GM23248 (cell line): Measurements from ENCODE around the gene POLD1. TPM values are rescaled to one million over a fixed set of nuclear protein-coding genes. Genes with fewer than 3 reads are reported as not detected.

Experiments used
- DNase-seq: peaks from one replicate; pipeline ENCODE4 v3.0.0-alpha.2; 2015
- H2AFZ ChIP-seq: fragments of 200-600 bp; sonication (generic); 2 replicates; pipeline ENCODE4 v1.6.1; 2016; ENCODE audit warnings: antibody characterized with exemption
- H3F3A ChIP-seq: fragments of 200-600 bp; sonication (generic); 2 replicates; pipeline ENCODE4 v1.6.1; 2016; ENCODE audit warnings: mild to moderate bottlenecking, antibody characterized with exemption, mixed run types; ENCODE audit not compliant: insufficient read depth
- H3K27ac ChIP-seq: fragments of 200-600 bp; sonication (generic); 2 replicates; pipeline ENCODE4 v1.5.1; 2016; ENCODE audit warnings: mild to moderate bottlenecking
- H3K27me3 ChIP-seq: fragments of 200-600 bp; sonication (generic); replicated peaks from 2 replicates; pipeline ENCODE4 v1.6.1; 2016; ENCODE audit warnings: mild to moderate bottlenecking; ENCODE audit not compliant: insufficient read depth
- H3K36me3 ChIP-seq: fragments of 200-600 bp; sonication (generic); 2 replicates; pipeline ENCODE4 v1.6.1; 2016; ENCODE audit warnings: low read depth, mild to moderate bottlenecking
- H3K4me1 ChIP-seq: fragments of 200-600 bp; sonication (generic); 2 replicates; pipeline ENCODE4 v1.6.1; 2016; ENCODE audit warnings: mild to moderate bottlenecking; ENCODE audit not compliant: insufficient read depth
- H3K4me2 ChIP-seq: fragments of 200-600 bp; sonication (generic); one replicate; pipeline ENCODE4 v1.6.1; 2016; ENCODE audit warnings: mild to moderate bottlenecking; ENCODE audit not compliant: unreplicated experiment
- H3K4me3 ChIP-seq: fragments of 200-600 bp; sonication (generic); 2 replicates; pipeline ENCODE4 v1.5.1; 2016; ENCODE audit warnings: mild to moderate bottlenecking
- H3K79me2 ChIP-seq: fragments of 200-600 bp; sonication (generic); 2 replicates; pipeline ENCODE4 v1.6.1; 2016; ENCODE audit warnings: mild to moderate bottlenecking; ENCODE audit not compliant: insufficient read depth
- H3K9ac ChIP-seq: fragments of 200-600 bp; sonication (generic); 2 replicates; pipeline ENCODE4 v1.6.1; 2016; ENCODE audit warnings: mild to moderate bottlenecking
- H3K9me2 ChIP-seq: fragments of 200-600 bp; sonication (generic); 2 replicates; pipeline ENCODE4 v1.6.1; 2016; ENCODE audit warnings: mixed run types, mild to moderate bottlenecking, moderate library complexity; ENCODE audit not compliant: insufficient read depth
- H3K9me3 ChIP-seq: fragments of 200-600 bp; sonication (generic); one replicate; pipeline ENCODE4 v1.6.1; 2017; ENCODE audit warnings: low read depth
- H4K20me1 ChIP-seq: fragments of 200-600 bp; sonication (generic); 2 replicates; pipeline ENCODE4 v1.6.0; 2016; ENCODE audit not compliant: insufficient read depth
- EZH2 ChIP-seq: fragments of 200-600 bp; sonication (generic); IDR thresholded peaks from 2 replicates; pipeline ENCODE4 v1.6.1; 2018; ENCODE audit warnings: antibody characterized with exemption, mild to moderate bottlenecking; ENCODE audit not compliant: insufficient read depth, poor library complexity, severe bottlenecking
- EZH2phosphoT487 ChIP-seq: fragments of 200-600 bp; sonication (generic); IDR thresholded peaks from 2 replicates; pipeline ENCODE4 v1.6.1; 2018; ENCODE audit warnings: antibody characterized with exemption, moderate library complexity, mild to moderate bottlenecking, low read depth; ENCODE audit not compliant: insufficient read depth
- WGBS, 2 experiments: methylation state at CpG; one replicate each; pipeline ENCODE4 v1.1.6; 2015 to 2017; ENCODE audit warnings: low lambda C conversion rate in 2 of 2, low coverage in 1 of 2; ENCODE audit errors: missing lambda C conversion rate in 2 of 2; 5-methylcytosine and 5-hydroxymethylcytosine counted together
- in situ Hi-C: fragments of 300-500 bp; cut with MboI; formaldehyde crosslinking; loops from 2 replicates; pipeline ENCODE4 v1.15.0; 2020
- polyA plus RNA-seq: library from polyadenylated mRNA; unstranded; fragments of >200 nt; fragmentation: Nextera tagmentation; extraction: Ambion mirVana; gene quantifications from 2 replicates; pipeline ENCODE4 v1.2.1, GENCODE V29; 2016
- total RNA-seq: library from RNA; depleted of rRNA; stranded (reverse); fragments of >200 nt; shearing (Covaris generic); gene quantifications from 2 replicates; pipeline ENCODE4 v1.2.3, GENCODE V29; 2014; rRNA removed

The POLD1 gene
- total and polyA plus RNA-seq, 2 experiments from 2014 or later: 12.6 to 18.3 TPM

DNA sequence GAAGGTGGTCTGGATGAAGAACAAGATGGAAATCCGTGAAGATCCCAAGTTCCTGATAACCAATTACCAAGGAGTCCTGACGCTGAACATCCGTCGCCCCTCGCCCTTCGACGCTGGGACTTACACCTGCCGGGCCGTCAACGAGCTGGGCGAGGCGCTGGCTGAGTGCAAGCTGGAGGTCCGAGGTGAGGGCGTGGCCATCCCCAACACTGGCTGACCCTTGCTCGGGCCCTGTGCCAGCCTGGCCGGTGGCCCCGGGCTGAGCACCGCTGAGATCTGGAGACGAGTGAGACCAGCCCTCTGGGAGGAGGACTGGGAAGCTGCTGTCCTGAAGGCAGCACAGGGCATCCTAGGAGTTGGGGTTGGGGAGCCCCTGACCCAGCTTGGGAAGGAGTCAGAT, 80.2 kb downstream of the POLD1 start:
- no peaks in the 10 kb centered on the region for H3K36me3 ChIP-seq
- H3K27ac ChIP-seq: no peak overlapping the region
- H3K9ac ChIP-seq: no peak overlapping the region
- in situ Hi-C loops: no loop called here
- H2AFZ ChIP-seq: no peak overlapping the region
- no peaks in the 10 kb centered on the region for H3K9me2 ChIP-seq
- H3K79me2 ChIP-seq: no peaks in the 10 kb centered on the region
- H4K20me1 ChIP-seq: no peaks in the 10 kb centered on the region
- no peak overlapping the region for H3K4me2 ChIP-seq
- 45 to 55% methylated on average over 19 of the region's 19 CpGs for WGBS, 2 experiments
- no peaks in the 10 kb centered on the region; the same call in 1 of the 2 replicates for H3K27me3 ChIP-seq
- H3K4me3 ChIP-seq: no peak overlapping the region
- DNase-seq: no peak
- H3F3A ChIP-seq: no peaks in the 10 kb centered on the region
- TF ChIP-seq EZH2phosphoT487: no peak
- no peak for TF ChIP-seq EZH2
- no peaks in the 10 kb centered on the region for H3K4me1 ChIP-seq
- no peaks in the 10 kb centered on the region for H3K9me3 ChIP-seq

DNA sequence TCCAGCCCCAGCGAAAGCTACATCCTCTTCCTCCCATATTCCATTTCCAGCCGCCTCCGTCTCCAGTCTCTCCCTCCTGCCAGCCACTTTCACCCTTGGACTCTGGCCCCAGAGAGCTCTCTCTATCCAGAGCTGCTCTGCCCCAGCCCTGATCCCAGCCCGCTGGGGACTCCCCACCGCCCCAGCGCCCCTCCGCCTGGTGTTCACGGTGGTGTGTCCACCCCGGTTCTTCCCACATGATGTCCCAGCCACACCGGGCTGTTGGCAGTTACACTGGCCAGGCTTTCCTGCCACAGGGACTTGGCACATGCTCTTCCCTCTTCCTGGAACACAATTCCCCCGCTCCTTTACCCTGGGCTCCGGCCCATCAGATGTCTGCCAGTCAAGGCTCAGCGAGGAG, 80.9 kb downstream of the POLD1 start:
- Histone ChIP-seq H3K36me3 (no peaks in the 10 kb centered on the region), H3K4me3 (no peak overlapping the region), H3K79me2 (no peaks in the 10 kb centered on the region), H3K9me2 (no peaks in the 10 kb centered on the region), H3K4me2 (no peak overlapping the region), H3K27ac (no peak overlapping the region), H3K9ac (no peak overlapping the region), H3K27me3 (no peaks in the 10 kb centered on the region; the same call in 1 of the 2 replicates), H3F3A (no peaks in the 10 kb centered on the region), H3K9me3 (no peaks in the 10 kb centered on the region), H4K20me1 (no peaks in the 10 kb centered on the region), H3K4me1 (no peaks in the 10 kb centered on the region), H2AFZ (no peak overlapping the region)
- WGBS, 2 experiments: 58 to 69% methylated on average over 11 to 13 of the region's 13 CpGs
- TF ChIP-seq EZH2: no peak
- TF ChIP-seq EZH2phosphoT487: no peak
- DNase-seq: no peak
- in situ Hi-C loops: no loop called here

DNA sequence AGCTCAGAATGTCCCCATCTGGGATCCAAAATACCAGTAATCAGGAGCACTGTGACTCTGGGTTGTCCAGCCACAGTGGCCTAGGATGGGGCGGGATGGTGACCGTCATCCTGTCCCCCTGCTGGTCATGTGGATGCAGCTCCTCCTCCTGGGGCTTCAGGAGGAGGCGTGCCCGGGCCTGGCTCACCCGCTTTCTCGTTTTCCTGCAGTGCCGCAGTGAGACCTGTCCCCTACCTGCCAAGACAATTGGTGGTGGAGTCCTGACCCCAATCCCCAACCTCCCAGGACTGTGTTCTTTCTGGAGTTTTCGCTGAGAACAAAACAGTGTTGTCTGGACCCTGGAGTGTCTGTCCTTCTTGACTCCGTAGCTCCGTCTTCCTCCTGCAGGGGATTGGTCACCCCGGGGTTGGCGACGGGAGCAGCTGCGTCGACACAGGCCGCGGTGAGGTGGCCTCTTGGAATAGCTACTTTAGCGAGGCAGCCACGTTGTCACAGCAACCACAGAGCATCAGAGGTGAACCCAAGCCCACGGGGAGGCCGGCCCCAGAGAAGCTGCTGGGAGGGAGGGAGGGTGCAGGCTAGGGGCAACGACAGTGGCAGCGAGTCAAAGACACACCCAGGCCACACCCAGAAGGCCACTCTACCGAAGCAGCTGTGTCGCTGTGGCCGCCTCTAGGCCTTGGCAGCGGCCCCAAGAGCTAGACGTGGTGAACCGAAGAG, 82.0 kb downstream of the POLD1 start:
- no peak overlapping the region for H2AFZ ChIP-seq
- H3F3A ChIP-seq: no peaks in the 10 kb centered on the region
- peak; percentile 30 for DNase-seq
- H3K27me3 ChIP-seq: no peaks in the 10 kb centered on the region; the same call in 1 of the 2 replicates
- no peak overlapping the region for H3K9ac ChIP-seq
- H3K4me3 ChIP-seq: no peak overlapping the region
- H3K4me2 ChIP-seq: no peak overlapping the region
- no peaks in the 10 kb centered on the region for H4K20me1 ChIP-seq
- no peaks in the 10 kb centered on the region for H3K79me2 ChIP-seq
- H3K36me3 ChIP-seq: no peaks in the 10 kb centered on the region
- WGBS, 2 experiments: 19% methylated on average over 27 to 29 of the region's 29 CpGs
- in situ Hi-C loops: no loop called here
- TF ChIP-seq EZH2: no peak
- no peak for TF ChIP-seq EZH2phosphoT487
- H3K27ac ChIP-seq: no peak overlapping the region
- H3K9me2 ChIP-seq: no peaks in the 10 kb centered on the region
- no peaks in the 10 kb centered on the region for H3K9me3 ChIP-seq
- H3K4me1 ChIP-seq: no peaks in the 10 kb centered on the region

DNA sequence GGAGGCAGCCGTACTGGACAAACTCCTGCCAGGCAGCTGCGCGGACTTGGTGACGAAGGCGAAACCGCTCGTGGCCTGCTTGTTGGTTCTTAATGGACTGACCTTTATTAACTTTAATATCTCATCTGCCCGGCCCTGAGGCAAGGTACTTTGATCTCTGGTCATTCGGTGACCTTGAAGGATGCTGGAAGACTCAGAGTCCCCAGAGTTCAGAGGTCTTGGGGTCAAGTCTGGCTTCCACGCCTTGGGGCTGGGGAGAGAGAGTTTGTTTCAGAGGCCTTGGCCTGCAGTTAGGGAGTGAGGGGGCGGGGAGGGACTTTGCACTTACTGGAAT, 82.5 kb downstream of the POLD1 start:
- no peak for TF ChIP-seq EZH2phosphoT487
- no peak for TF ChIP-seq EZH2
- Histone ChIP-seq H4K20me1 (no peaks in the 10 kb centered on the region), H3K9me2 (no peaks in the 10 kb centered on the region), H3K27ac (no peak overlapping the region), H3K4me1 (no peaks in the 10 kb centered on the region), H3F3A (no peaks in the 10 kb centered on the region), H3K4me2 (no peak overlapping the region), H3K4me3 (no peak overlapping the region), H3K9ac (no peak overlapping the region), H2AFZ (no peak overlapping the region), H3K79me2 (no peaks in the 10 kb centered on the region), H3K36me3 (no peaks in the 10 kb centered on the region), H3K9me3 (no peaks in the 10 kb centered on the region), H3K27me3 (no peaks in the 10 kb centered on the region; the same call in 1 of the 2 replicates)
- in situ Hi-C loops: no loop called here
- no peak for DNase-seq
- 43 to 50% methylated on average over 11 of the region's 11 CpGs for WGBS, 2 experiments

DNA sequence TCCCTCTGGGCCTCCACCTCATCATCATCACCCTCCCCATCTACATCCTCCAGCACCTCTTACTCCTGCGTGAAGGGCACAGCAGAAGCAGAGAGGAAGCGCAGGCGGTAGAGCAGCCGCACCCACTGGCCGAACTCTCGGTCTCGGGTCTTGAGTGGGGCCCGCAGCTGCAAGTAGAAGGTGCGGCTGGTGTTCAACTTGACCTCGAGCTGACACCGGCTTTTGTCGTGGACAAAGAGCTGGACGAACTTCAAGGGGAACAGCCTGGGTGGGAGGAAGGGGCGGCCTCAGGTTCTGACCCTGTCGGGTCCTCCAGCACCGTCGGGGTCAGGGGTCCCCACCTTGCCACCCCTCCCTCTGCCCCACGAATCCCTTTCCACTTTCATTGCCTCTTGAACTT, 83.4 kb downstream of the POLD1 start:
- Histone ChIP-seq H3F3A (no peaks in the 10 kb centered on the region), H3K79me2 (no peaks in the 10 kb centered on the region), H3K9ac (no peak overlapping the region), H3K4me1 (no peaks in the 10 kb centered on the region), H3K9me3 (no peaks in the 10 kb centered on the region), H2AFZ (no peak overlapping the region), H3K36me3 (no peaks in the 10 kb centered on the region), H3K4me2 (no peak overlapping the region), H3K4me3 (no peak overlapping the region), H3K27ac (no peak overlapping the region), H3K27me3 (no peaks in the 10 kb centered on the region), H3K9me2 (no peaks in the 10 kb centered on the region), H4K20me1 (no peaks in the 10 kb centered on the region)
- no peak for TF ChIP-seq EZH2phosphoT487
- no peak for TF ChIP-seq EZH2
- 54 to 58% methylated on average over 17 to 18 of the region's 18 CpGs for WGBS, 2 experiments
- no peak for DNase-seq
- in situ Hi-C loops: no loop called here

Other genes starting within 250 kb of the POLD1 start
- not detected in 2 replicates for gene IZUMO2, start 221.1 kb upstream of the POLD1 start, total RNA-seq
- not detected in 2 replicates for gene IZUMO2, start 221.1 kb upstream of the POLD1 start, polyA plus RNA-seq
- not detected in 2 replicates for gene MYH14, start 180.7 kb upstream of the POLD1 start, total RNA-seq
- gene MYH14, start 180.7 kb upstream of the POLD1 start, polyA plus RNA-seq: not detected in 2 replicates
- under 0.01 and 0.13 TPM in 2 replicates for gene KCNC3, start 55.0 kb upstream of the POLD1 start, total RNA-seq
- 0.04 TPM in 1 of 2 replicates, not detected in the other for gene KCNC3, start 55.0 kb upstream of the POLD1 start, polyA plus RNA-seq
- gene NAPSA, start 18.7 kb upstream of the POLD1 start, total RNA-seq: 0.32 and 0.51 TPM in 2 replicates
- gene NAPSA, start 18.7 kb upstream of the POLD1 start, polyA plus RNA-seq: 0.15 and 0.38 TPM in 2 replicates
- gene NR1H2, start 7.9 kb upstream of the POLD1 start, total RNA-seq: 96.6 and 140 TPM in 2 replicates
- 102 and 109 TPM in 2 replicates for gene NR1H2, start 7.9 kb upstream of the POLD1 start, polyA plus RNA-seq
- gene SPIB, start 34.6 kb downstream of the POLD1 start, total RNA-seq: not detected in 2 replicates
- gene SPIB, start 34.6 kb downstream of the POLD1 start, polyA plus RNA-seq: not detected in 2 replicates
- not detected in 2 replicates for gene MYBPC2, start 48.5 kb downstream of the POLD1 start, total RNA-seq
- gene MYBPC2, start 48.5 kb downstream of the POLD1 start, polyA plus RNA-seq: not detected in 2 replicates
- 92.7 and 96.6 TPM in 2 replicates for gene EMC10, start 92.2 kb downstream of the POLD1 start, total RNA-seq
- 7.2 and 7.7 TPM in 2 replicates for gene EMC10, start 92.2 kb downstream of the POLD1 start, polyA plus RNA-seq
- not detected in 2 replicates for gene GARIN5A, start 92.5 kb downstream of the POLD1 start, total RNA-seq
- 0.20 and 0.27 TPM in 2 replicates for gene GARIN5A, start 92.5 kb downstream of the POLD1 start, polyA plus RNA-seq
- gene JOSD2, start 126.8 kb downstream of the POLD1 start, total RNA-seq: 50.7 and 55.2 TPM in 2 replicates
- gene JOSD2, start 126.8 kb downstream of the POLD1 start, polyA plus RNA-seq: 98.5 and 108 TPM in 2 replicates
- not detected in 2 replicates for gene ASPDH, start 129.6 kb downstream of the POLD1 start, total RNA-seq
- not detected in 2 replicates for gene ASPDH, start 129.6 kb downstream of the POLD1 start, polyA plus RNA-seq
- gene LRRC4B, start 184.1 kb downstream of the POLD1 start, total RNA-seq: not detected in 2 replicates
- not detected in 2 replicates for gene LRRC4B, start 184.1 kb downstream of the POLD1 start, polyA plus RNA-seq